GM12864 (cell line): ENCODE results near the gene MDFIC.

ENCODE experiments used
- DNase-seq: peaks from one replicate; pipeline ENCODE4 v3.0.0-alpha.2; 2011; ENCODE audit warnings: low read depth
- H3K4me3 ChIP-seq: 2 replicates; pipeline ENCODE4 v1.5.1; 2011; ENCODE audit warnings: mild to moderate bottlenecking, low read depth, low read length, control low read depth
- TF ChIP-seq, protein P1 (sequence below): IDR thresholded peaks from 2 replicates; pipeline ENCODE4 v1.5.1; 2011; ENCODE audit warnings: low read depth, mild to moderate bottlenecking, moderate library complexity, low read length, control low read depth, inconsistent platforms; ENCODE audit errors: missing control alignments

Gene MDFIC

DNA sequence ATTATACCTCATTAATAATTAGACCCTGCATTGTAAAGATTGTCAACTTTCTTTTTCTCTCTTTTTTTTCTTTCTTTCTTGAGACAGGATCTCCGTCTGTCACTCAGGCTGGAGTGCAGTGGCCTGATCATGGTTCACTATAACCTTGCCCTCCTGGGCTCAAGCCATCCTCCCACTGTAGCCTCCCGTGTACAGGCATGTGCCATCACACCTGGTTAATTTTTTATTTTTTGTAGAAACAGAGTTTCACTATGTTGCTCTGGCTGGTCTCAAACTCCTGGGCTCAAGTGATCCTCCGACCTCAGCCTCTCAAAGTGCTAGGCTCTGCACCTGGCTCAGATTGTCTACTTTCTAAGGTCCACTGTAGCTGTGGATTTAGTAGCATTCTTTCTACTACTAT, 50.7 kb downstream of the MDFIC start:
- TF ChIP-seq, protein P1, sequence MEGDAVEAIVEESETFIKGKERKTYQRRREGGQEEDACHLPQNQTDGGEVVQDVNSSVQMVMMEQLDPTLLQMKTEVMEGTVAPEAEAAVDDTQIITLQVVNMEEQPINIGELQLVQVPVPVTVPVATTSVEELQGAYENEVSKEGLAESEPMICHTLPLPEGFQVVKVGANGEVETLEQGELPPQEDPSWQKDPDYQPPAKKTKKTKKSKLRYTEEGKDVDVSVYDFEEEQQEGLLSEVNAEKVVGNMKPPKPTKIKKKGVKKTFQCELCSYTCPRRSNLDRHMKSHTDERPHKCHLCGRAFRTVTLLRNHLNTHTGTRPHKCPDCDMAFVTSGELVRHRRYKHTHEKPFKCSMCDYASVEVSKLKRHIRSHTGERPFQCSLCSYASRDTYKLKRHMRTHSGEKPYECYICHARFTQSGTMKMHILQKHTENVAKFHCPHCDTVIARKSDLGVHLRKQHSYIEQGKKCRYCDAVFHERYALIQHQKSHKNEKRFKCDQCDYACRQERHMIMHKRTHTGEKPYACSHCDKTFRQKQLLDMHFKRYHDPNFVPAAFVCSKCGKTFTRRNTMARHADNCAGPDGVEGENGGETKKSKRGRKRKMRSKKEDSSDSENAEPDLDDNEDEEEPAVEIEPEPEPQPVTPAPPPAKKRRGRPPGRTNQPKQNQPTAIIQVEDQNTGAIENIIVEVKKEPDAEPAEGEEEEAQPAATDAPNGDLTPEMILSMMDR, result no peak
- DNase-seq, result no peak
- H3K4me3 ChIP-seq, result no peak overlapping the region

DNA sequence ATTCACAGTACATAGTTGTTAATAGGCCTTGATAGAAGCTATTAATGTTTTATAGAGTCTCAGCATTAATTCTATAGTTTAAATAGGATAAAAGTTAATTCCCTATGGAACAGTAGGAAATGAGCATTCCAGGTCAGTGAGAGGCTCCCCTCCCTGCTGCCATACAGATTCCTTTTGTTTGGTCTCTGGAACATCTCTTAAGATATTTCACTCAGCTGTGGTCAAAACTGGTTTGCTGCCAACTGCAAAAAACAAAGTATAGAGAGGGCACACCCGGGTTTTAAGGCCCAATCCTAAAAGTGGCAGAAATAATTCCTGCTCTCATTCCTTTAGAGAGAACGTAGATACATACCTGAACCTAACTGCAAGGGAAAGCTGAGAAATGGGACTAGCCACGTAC, 51.3 kb downstream of the MDFIC start:
- no peak overlapping the region for H3K4me3 ChIP-seq
- no peak for DNase-seq
- TF ChIP-seq, protein P1, result no peak

DNA sequence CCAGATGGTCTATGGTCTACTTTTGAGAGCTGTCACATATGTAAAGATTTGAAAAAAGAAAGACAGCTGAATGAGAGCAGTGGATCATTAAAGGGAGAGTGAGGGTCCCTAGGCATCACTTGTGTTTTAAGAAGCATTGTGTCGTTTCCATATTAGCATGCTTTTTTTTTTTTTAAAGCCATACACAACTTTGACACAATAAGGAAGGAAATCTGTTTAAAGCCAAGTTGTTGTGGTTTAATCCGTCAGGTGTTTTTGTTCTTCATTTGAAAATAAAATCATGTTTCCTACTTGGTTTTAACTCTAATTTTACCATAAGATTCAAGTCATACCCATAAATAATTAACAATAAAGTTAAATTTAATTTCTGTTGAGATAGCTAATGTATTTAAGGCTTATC, 53.5 kb downstream of the MDFIC start:
- no peak for DNase-seq
- TF ChIP-seq, protein P1, result no peak
- H3K4me3 ChIP-seq, result no peak overlapping the region

DNA sequence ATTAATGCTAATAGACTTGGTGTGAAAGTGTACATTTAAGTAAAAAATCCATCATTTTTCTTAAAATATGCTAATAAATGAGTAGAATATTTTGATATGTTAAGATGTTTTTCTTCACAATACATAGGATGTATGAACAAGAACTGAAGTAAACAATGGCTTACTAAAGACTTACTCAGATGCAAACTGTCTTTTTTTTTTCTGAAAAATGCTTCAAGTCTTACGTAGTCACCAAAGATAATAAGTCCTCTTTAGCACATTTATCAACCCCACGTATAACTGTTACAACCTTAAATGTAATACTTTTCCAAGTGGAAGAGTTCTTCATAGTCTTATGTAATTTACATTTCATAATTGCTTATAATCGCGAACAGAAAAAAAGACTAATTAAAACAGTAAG, 54.8 kb downstream of the MDFIC start:
- TF ChIP-seq, protein P1, result no peak
- no peak overlapping the region for H3K4me3 ChIP-seq
- DNase-seq, result no peak

DNA sequence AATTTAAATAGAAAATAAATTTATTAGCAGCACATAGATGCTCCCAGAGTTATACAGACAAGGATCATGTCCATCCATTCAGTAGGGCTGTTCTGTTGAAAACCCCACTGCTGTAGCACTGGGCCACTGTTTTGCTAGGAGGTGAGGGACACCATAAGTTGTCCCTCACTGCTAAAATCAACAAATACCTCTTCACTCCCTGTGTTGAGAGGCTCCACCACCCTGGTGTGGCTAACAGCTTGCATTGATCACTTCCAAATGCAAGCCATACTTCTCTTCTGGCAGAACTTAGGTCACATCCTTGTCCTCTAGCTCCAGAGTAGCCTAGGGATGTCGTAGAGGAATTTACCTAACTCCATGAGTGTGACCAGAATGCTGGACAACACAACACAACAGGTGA, 55.4 kb downstream of the MDFIC start:
- no peak for DNase-seq
- TF ChIP-seq, protein P1, result no peak
- H3K4me3 ChIP-seq, result no peak overlapping the region

DNA sequence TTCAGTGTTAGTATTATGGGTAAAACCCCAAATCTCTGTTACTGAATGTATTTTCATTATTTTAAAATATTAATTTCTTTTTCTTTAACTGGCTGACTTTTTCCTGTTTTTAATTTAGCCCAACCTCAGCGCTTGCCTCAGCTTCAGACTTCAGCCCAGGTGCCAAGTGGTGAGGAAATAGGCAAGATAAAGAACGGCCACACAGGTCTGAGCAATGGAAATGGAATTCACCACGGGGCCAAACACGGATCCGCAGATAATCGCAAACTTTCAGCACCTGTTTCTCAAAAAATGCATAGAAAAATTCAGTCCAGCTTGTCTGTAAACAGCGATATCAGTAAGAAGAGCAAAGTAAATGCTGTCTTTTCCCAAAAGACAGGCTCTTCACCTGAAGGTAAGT, 57.5 kb downstream of the MDFIC start:
- TF ChIP-seq, protein P1, result no peak
- DNase-seq, result no peak
- no peak overlapping the region for H3K4me3 ChIP-seq

DNA sequence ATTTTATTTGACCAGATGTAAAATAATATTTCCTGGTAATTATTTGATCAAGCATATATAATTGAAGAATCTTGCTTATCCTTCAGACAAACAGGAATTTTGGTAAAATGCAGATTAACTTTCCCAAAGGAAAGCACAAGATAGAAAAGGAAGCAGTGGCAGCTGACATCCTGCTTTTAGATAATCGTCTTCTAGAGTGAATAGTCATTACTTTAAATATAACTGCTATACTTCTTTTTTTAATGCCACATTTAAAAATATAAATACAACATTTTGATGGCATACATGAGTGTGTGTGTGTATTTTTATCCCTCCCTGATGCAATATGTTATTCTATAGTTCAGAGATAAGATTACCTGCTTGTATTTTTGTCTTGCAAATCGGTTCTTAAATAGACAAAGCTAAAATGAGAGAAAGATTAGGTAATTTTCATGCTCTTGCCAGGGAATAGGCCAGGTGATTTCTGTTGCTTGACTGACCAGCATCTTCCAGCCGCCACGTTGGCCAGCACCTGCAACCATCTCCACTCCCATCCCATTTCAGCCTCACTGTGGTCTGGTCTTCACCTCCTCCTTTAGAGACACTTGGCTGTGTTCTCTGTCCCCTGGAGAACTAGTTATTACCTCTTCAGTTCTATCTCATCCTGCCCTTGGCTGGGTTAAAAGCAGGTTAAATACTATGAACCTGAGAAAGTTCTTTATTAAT, 58.1 kb downstream of the MDFIC start:
- TF ChIP-seq, protein P1, result no peak
- no peak overlapping the region for H3K4me3 ChIP-seq
- no peak for DNase-seq
